Activated CD8-positive, alpha-beta memory T cell treated with anti-CD3 and anti-CD28 coated beads, Interleukin-2, amount 50 U/mL, for 4 hours (primary cell): ENCODE data around the gene ORM2.

Experiments used
- DNase-seq: peaks from one replicate; pipeline ENCODE4 v3.0.0-alpha.2; 2020

The ORM2 gene

GRCh38 chr9:114355821-114356220 is 26.2 kb downstream of the ORM2 start:
- no peak for DNase-seq

GRCh38 chr9:114356792-114357191 is 27.1 kb downstream of the ORM2 start:
- no peak for DNase-seq

GRCh38 chr9:114357360-114357759 is 27.7 kb downstream of the ORM2 start:
- no peak for DNase-seq

- DNase-seq = no peak
Observed at GRCh38 chr9:114357911-114358328, 28.3 kb downstream of the ORM2 start.

GRCh38 chr9:114359801-114360200 is 30.1 kb downstream of the ORM2 start:
- DNase-seq = no peak

- DNase-seq = no peak
Observed at GRCh38 chr9:114361542-114361941, 31.9 kb downstream of the ORM2 start.

GRCh38 chr9:114362394-114362793 is 32.7 kb downstream of the ORM2 start:
- DNase-seq = no peak

- no peak for DNase-seq
Observed at GRCh38 chr9:114363424-114363823, 33.8 kb downstream of the ORM2 start.

GRCh38 chr9:114364134-114365041 is 34.7 kb downstream of the ORM2 start:
- no peak for DNase-seq

GRCh38 chr9:114365194-114365593 is 35.5 kb downstream of the ORM2 start:
- no peak for DNase-seq

- DNase-seq = no peak
Observed at GRCh38 chr9:114366334-114367128, 36.9 kb downstream of the ORM2 start.

- no peak for DNase-seq
Observed at GRCh38 chr9:114367366-114367765, 37.7 kb downstream of the ORM2 start.

GRCh38 chr9:114367772-114368569 is 38.3 kb downstream of the ORM2 start:
- DNase-seq = no peak

- no peak for DNase-seq
Observed at GRCh38 chr9:114369216-114370130, 39.8 kb downstream of the ORM2 start.

- DNase-seq = no peak
Observed at GRCh38 chr9:114370251-114370967, 40.7 kb downstream of the ORM2 start.

GRCh38 chr9:114370968-114371320 is 41.3 kb downstream of the ORM2 start:
- DNase-seq = no peak

- DNase-seq = no peak
Observed at GRCh38 chr9:114371343-114371944, 41.8 kb downstream of the ORM2 start.

GRCh38 chr9:114371973-114372917 is 42.6 kb downstream of the ORM2 start:
- DNase-seq = no peak

GRCh38 chr9:114372921-114373448 is 43.3 kb downstream of the ORM2 start:
- DNase-seq = peak; percentile 69
